HepG2 (cell line): ENCODE measurements around the gene TIFAB. TPM values are rescaled to one million over a fixed set of nuclear protein-coding genes. Genes with fewer than 3 reads are reported as not detected.

Source experiments
- ATAC-seq: fragments of 200-7000 bp; cut with Tn5 transposase; 3 replicates; pipeline ENCODE4 v1.9.1; 2020; ENCODE audit warnings: mild to moderate bottlenecking, moderate library complexity
- BruUV-seq: library from RNA; stranded (reverse); fragments of 400-500 nt; replicated peaks from 2 replicates; lab custom pipeline; 2021; lab: Mats Ljungman, UMichigan
- CTCF ChIA-PET: fragments of 300-600 bp; formaldehyde crosslinking; extraction: SDS; loops from one replicate; lab custom pipeline; 2021; ENCODE audit warnings: low total read pairs, inconsistent platforms, low intra/inter-chr PET ratio; lab: Yijun Ruan, JAX
- POLR2A ChIA-PET: fragments of 350-600 bp; sonication (Branson Sonifier 250); formaldehyde crosslinking; loops from one replicate; lab custom pipeline; 2020; ENCODE audit warnings: antibody characterized with exemption, inconsistent platforms; lab: Yijun Ruan, JAX
- DNase-seq: peaks from one replicate; pipeline ENCODE4 v3.0.0-alpha.2; 2015; ENCODE audit warnings: low spot score
- FAIRE-seq: peaks from 3 replicates; lab custom pipeline; 2011; peaks lifted over from hg19 to GRCh38; lab: Jason Lieb, UNC
- H2AFZ ChIP-seq: one replicate; pipeline ENCODE4 v1.6.1; 2011; ENCODE audit warnings: low read length, inconsistent platforms
- H3K27ac ChIP-seq: fragments of 300-600 bp; 3 replicates; pipeline ENCODE4 v1.8.0; 2011; ENCODE audit warnings: mixed run types, mild to moderate bottlenecking, mixed read lengths, low read length, inconsistent platforms; ENCODE audit not compliant: insufficient read depth; ENCODE audit errors: extremely low read length
- H3K27me3 ChIP-seq, 2 experiments: fragments of 200-600 bp in 1 of 2; 2 replicates in 1 of 2; 3 replicates in 1 of 2; pipeline versions ENCODE4 v1.6.0 to v1.8.0; 2011; ENCODE audit warnings: low read length in 2 of 2, mild to moderate bottlenecking in 2 of 2, moderate library complexity in 2 of 2, inconsistent platforms in 1 of 2; ENCODE audit not compliant: insufficient read depth in 2 of 2, control insufficient read depth in 1 of 2
- H3K36me3 ChIP-seq, 2 experiments: fragments of 200-600 bp in 1 of 2; replicated peaks in 1 of 2; 2 replicates in 1 of 2; 3 replicates in 1 of 2; pipeline versions ENCODE4 v1.5.1 to v1.8.0; 2011; ENCODE audit warnings: low read length in 2 of 2, inconsistent platforms in 1 of 2; ENCODE audit not compliant: insufficient read depth in 2 of 2, control insufficient read depth in 1 of 2
- H3K4me1 ChIP-seq: 2 replicates; pipeline ENCODE4 v1.5.1; 2012; ENCODE audit warnings: low read length, inconsistent platforms; ENCODE audit not compliant: insufficient read depth
- H3K4me2 ChIP-seq: 2 replicates; pipeline ENCODE4 v1.6.0; 2011; ENCODE audit warnings: low read depth, low read length, inconsistent platforms
- H3K4me3 ChIP-seq, 3 experiments: fragments of 200-600 bp in 1 of 3; sonication (generic), shearing (Covaris generic) in 1 of 3; replicated peaks in 1 of 3; 2 replicates each; pipeline ENCODE4 v1.5.1; 2011 to 2016; ENCODE audit warnings: low read length in 3 of 3, inconsistent platforms in 2 of 3, low read depth in 2 of 3, mild to moderate bottlenecking in 2 of 3, control low read depth in 1 of 3, mixed read lengths in 1 of 3; ENCODE audit not compliant: insufficient read depth in 1 of 3
- H3K79me2 ChIP-seq: one replicate; pipeline ENCODE4 v1.6.1; 2011; ENCODE audit warnings: low read length, inconsistent platforms; ENCODE audit not compliant: insufficient read depth
- H3K9ac ChIP-seq: 2 replicates; pipeline ENCODE4 v1.6.0; 2011; ENCODE audit warnings: mild to moderate bottlenecking, low read depth, low read length, inconsistent platforms; ENCODE audit not compliant: insufficient read depth
- H3K9me3 ChIP-seq: 2 replicates; pipeline ENCODE4 v1.5.1; 2012; ENCODE audit warnings: mild to moderate bottlenecking, low read length
- H4K20me1 ChIP-seq: 2 replicates; pipeline ENCODE4 v1.6.0; 2011; ENCODE audit warnings: inconsistent platforms, mild to moderate bottlenecking, low read length, moderate library complexity; ENCODE audit not compliant: insufficient read depth
- PITX1 ChIP-seq: sonication (generic); formaldehyde crosslinking; IDR thresholded peaks from 2 replicates; pipeline ENCODE4 v1.5.1; 2020; ENCODE audit warnings: mild to moderate bottlenecking, missing genetic modification reagents
- PLSCR1 ChIP-seq: sonication (generic); formaldehyde crosslinking; IDR thresholded peaks from 2 replicates; pipeline ENCODE4 v1.5.0; 2020; ENCODE audit warnings: missing genetic modification reagents, mild to moderate bottlenecking, borderline replicate concordance
- RCOR2 ChIP-seq: IDR thresholded peaks from 2 replicates; pipeline ENCODE4 v1.6.1; 2016; ENCODE audit warnings: missing biosample characterization, missing genetic modification reagents
- USF2 ChIP-seq, 2 experiments: sonication (generic) in 1 of 2; formaldehyde crosslinking in 1 of 2; IDR thresholded peaks; 2 replicates each; pipeline versions ENCODE4 v1.5.1 to v1.6.1; 2011 to 2020; ENCODE audit warnings: borderline replicate concordance in 1 of 2, low read depth in 1 of 2, low read length in 1 of 2, mild to moderate bottlenecking in 1 of 2, missing genetic modification reagents in 1 of 2, moderate library complexity in 1 of 2
- ZHX2 ChIP-seq, 2 experiments: sonication (generic) in 1 of 2; formaldehyde crosslinking in 1 of 2; IDR thresholded peaks; 2 replicates each; pipeline versions ENCODE4 v1.6.1 to v1.9.0; 2014 to 2022; ENCODE audit warnings: antibody characterized with exemption in 1 of 2, borderline replicate concordance in 1 of 2, inconsistent platforms in 1 of 2, low read depth in 1 of 2, missing genetic modification reagents in 1 of 2
- ZNF160 ChIP-seq: sonication (generic); formaldehyde crosslinking; IDR thresholded peaks from 2 replicates; pipeline ENCODE4 v1.8.0; 2022; ENCODE audit warnings: mild to moderate bottlenecking, inconsistent platforms, missing genetic modification reagents
- ZNF253 ChIP-seq: sonication (generic); formaldehyde crosslinking; IDR thresholded peaks from 2 replicates; pipeline ENCODE4 v1.8.0; 2022; ENCODE audit warnings: mild to moderate bottlenecking, missing genetic modification reagents, borderline replicate concordance
- ZNF451 ChIP-seq: sonication (generic); formaldehyde crosslinking; IDR thresholded peaks from 2 replicates; pipeline ENCODE4 v1.5.0; 2020; ENCODE audit warnings: mild to moderate bottlenecking, missing genetic modification reagents
- ZNF460 ChIP-seq: sonication (generic); formaldehyde crosslinking; IDR thresholded peaks from 2 replicates; pipeline ENCODE4 v1.5.1; 2020; ENCODE audit warnings: missing genetic modification reagents, mild to moderate bottlenecking, borderline replicate concordance
- WGBS: methylation state at CpG from one replicate; pipeline ENCODE4 v1.1.6; 2017; ENCODE audit warnings: low lambda C conversion rate; 5-methylcytosine and 5-hydroxymethylcytosine counted together
- in situ Hi-C: cut with HindIII; loops from 2 replicates; pipeline ENCODE4 v1.10.0; 2017; ENCODE audit warnings: low pct_unique_long_range_greater_than_20kb; ENCODE audit not compliant: extremely low pct_ligation_motif_present
- intact Hi-C: fragments of 100-400 bp; cut with micrococcal nuclease; formaldehyde crosslinking; loops from one replicate; pipeline ENCODE4 v1.10.0; 2022; ENCODE audit not compliant: unreplicated experiment
- polyA plus RNA-seq, 8 experiments: library from polyadenylated mRNA; depleted of rRNA in 3 of 8; stranded (reverse) in 7 of 8; unstranded in 1 of 8; fragments of >200 nt; fragmentation: Illumina TruSeq in 4 of 8; extraction: Trizol in 4 of 8; gene quantifications; 2 replicates each; pipeline versions ENCODE4 v1.2.1 to v1.2.3, GENCODE V29; 2011 to 2016; ENCODE audit warnings: low read depth in 4 of 8, missing spikeins in 1 of 8, mixed read lengths in 1 of 8; ENCODE audit not compliant: insufficient read depth in 1 of 8
- total RNA-seq, 5 experiments: library from RNA; depleted of rRNA; stranded (reverse); fragments of >200 nt; fragmentation: Illumina TruSeq; extraction: Trizol; gene quantifications; 2 replicates each; pipeline ENCODE4 v1.2.3, GENCODE V29; 2016; ENCODE audit warnings: low read depth in 1 of 5

The TIFAB gene
- total and polyA plus RNA-seq, 2 of the 13 experiments (the other 11 are each of a cell fraction or from before 2014, with no cell fraction given), result not detected

GRCh38 chr5:135468541-135468940 is 16.4 kb upstream of the TIFAB start:
- H3K79me2 ChIP-seq, result no peaks in the 10 kb centered on the region
- ChIA-PET POLR2A (no interaction called here), CTCF (no interaction called here)
- intact Hi-C loops (no loop called here), in situ Hi-C loops (loop anchor here (5.0 to 25.0 kb wide), 2 partner anchors 84 to 269 kb away; no protein-coding TSS in a partner anchor)
- no peak for FAIRE-seq
- 75% methylated on average over 1 of the region's 2 CpGs for WGBS
- no peak for DNase-seq
- peaks cover 20% of the 10 kb centered on the region for H3K4me1 ChIP-seq
- no peak overlapping the region for H3K4me2 ChIP-seq
- no peak overlapping the region for H2AFZ ChIP-seq
- no peaks in the 10 kb centered on the region for H3K9me3 ChIP-seq
- H4K20me1 ChIP-seq, result no peaks in the 10 kb centered on the region
- no peak overlapping the region for H3K27ac ChIP-seq
- TF ChIP-seq ZNF451 (CRISPR knock-in tag) (no peak), PITX1 (no peak), RCOR2 (no peak), ZNF253 (CRISPR knock-in tag) (no peak), ZNF460 (CRISPR knock-in tag) (no peak), PLSCR1 (no peak), ZNF160 (CRISPR knock-in tag) (no peak), USF2 (IDR thresholded peaks at IDR 0.05; ENCODE audit: low read depth, low read length) (no peak), USF2 (CRISPR knock-in tag; IDR thresholded peaks at IDR 0.05; ENCODE audit: borderline replicate concordance) (no peak), ZHX2 (IDR thresholded peaks at IDR 0.05; ENCODE audit: low read depth) (no peak), ZHX2 (CRISPR knock-in tag; IDR thresholded peaks at IDR 0.05; ENCODE audit: borderline replicate concordance) (no peak)
- H3K4me3 ChIP-seq, result no peak overlapping the region
- H3K9ac ChIP-seq, result no peak overlapping the region
- no peaks in the 10 kb centered on the region for H3K36me3 ChIP-seq
- no peak for ATAC-seq
- no TSS peak for BruUV-seq
- peaks cover 0 to 11% of the 10 kb centered on the region in 2 experiments; a peak in 2 of 5 replicates for H3K27me3 ChIP-seq
